Astrocyte of the cerebellum (primary cell): ENCODE data around the gene ZNF865.
"Not testable (repeated sequence)": the region's sequence is repeated elsewhere in the genome, so short reads cannot be mapped to it uniquely, and the experiment has no call there.

Source experiments
- DNase-seq: peaks from one replicate; pipeline ENCODE4 v3.0.0-alpha.2; 2011; ENCODE audit warnings: low read depth
- H3K4me3 ChIP-seq: 2 replicates; pipeline ENCODE4 v1.5.1; 2011; ENCODE audit warnings: mild to moderate bottlenecking, low read depth, low read length, moderate library complexity
- in situ Hi-C: cut with HindIII; loops from 2 replicates; pipeline ENCODE4 v1.10.0; 2017; ENCODE audit warnings: low sequenced_read_pairs
- TF ChIP-seq, protein P1 (sequence below): IDR thresholded peaks from 2 replicates; pipeline ENCODE4 v1.5.1; 2012; ENCODE audit warnings: low read length, low read depth, moderate library complexity, mild to moderate bottlenecking; ENCODE audit errors: missing control alignments

The ZNF865 gene

DNA sequence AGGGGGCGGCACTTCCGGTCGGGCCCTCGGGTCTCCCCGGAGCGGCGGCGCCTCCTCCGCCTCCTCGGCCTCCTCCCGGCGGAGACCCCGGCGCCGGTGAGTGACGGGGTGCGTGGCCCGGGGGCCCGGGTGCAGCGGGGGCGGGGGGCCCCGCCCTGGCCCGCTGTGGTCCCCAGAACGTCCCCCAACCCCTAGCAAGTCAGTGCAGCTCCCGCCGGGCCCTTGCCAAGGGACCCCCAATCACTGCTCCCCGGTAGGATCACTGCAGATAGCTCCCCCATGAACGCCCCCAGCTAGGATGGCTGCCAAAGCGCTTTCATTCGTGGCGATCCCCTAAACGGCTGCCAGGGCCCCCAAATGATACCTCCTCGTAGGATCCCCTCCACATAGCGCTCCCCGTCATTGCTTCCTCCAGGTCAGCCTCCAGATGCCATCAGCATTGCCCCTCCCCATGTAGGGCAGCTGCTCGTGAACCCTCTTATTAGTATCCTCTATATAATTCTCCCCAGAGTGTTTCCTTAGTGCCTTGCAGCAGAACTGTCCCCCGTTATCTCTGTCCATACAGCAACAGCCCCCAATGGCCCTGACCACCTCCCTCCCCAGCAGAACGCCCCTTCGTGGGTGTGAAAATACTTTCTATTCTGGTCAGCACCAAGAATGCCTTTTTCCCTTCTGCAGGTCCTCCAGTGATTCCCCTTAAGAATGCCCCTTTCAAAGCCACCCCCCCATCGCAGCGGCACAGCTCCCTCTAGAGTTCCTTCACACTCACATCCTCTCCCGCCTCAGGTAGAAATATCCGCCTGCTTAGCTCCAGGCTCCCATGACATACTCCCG lies at the start of gene ZNF865:
Gene ZNF865, plus strand, starts transcription at position 11 of the 834 bp plus-strand sequence. CDS start 7,972 bp downstream, outside the sequence.
- TF ChIP-seq, protein P1, sequence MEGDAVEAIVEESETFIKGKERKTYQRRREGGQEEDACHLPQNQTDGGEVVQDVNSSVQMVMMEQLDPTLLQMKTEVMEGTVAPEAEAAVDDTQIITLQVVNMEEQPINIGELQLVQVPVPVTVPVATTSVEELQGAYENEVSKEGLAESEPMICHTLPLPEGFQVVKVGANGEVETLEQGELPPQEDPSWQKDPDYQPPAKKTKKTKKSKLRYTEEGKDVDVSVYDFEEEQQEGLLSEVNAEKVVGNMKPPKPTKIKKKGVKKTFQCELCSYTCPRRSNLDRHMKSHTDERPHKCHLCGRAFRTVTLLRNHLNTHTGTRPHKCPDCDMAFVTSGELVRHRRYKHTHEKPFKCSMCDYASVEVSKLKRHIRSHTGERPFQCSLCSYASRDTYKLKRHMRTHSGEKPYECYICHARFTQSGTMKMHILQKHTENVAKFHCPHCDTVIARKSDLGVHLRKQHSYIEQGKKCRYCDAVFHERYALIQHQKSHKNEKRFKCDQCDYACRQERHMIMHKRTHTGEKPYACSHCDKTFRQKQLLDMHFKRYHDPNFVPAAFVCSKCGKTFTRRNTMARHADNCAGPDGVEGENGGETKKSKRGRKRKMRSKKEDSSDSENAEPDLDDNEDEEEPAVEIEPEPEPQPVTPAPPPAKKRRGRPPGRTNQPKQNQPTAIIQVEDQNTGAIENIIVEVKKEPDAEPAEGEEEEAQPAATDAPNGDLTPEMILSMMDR: peak; percentile 91
- peak; percentile 78 for DNase-seq
- in situ Hi-C loops: loop anchor here (10.0 to 25.0 kb wide), 2 partner anchors 251 to 1144 kb away; partner anchors contain the start of genes CDC42EP5, COX6B2 and LENG9
- H3K4me3 ChIP-seq: peak within 1 kb of the TSS; percentile 93

DNA sequence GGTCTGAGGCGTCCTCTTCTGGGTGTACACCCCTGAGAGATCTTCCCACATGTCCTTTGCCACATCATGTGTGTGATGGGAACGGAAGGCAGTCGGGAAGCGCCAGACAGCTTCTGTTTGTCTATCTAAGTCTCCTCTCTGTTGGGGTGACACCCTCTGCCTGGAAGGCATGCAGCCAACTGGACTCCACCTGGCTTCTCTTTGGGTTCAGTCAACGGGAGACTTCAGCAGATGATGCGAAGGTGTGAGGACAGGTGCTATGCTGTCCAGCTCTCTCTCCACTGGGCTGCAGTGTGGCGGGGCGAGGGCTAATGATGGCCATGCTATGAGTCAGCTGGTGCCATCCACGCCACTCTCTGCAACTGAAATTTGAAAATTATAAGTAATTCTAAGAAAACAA lies 45.8 kb upstream of the ZNF865 start:
- in situ Hi-C loops: no loop called here
- no peak for DNase-seq
- TF ChIP-seq, protein P1: no peak
- no peak overlapping the region for H3K4me3 ChIP-seq

DNA sequence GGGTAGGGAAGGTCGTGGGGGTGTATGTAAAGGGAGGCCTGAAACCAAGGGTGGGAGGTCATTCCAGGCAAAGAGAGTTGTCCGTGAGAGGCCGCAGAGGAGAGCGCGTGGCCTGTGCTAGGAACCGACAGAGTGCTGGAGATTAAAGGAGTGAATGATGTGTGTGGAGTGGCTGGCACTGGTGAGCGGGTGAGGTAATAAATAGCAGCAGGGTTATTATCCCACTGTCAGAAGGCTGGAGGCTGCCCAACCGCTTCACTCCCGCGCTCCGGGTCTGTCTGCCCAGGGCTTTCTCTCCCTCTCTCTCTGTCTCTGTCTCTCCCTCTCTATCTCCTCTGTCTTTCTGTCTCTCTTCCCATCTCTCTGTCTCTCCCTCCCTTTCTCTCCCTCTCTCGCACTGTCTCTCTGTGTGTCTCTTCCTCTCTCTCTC lies 42.2 kb upstream of the ZNF865 start:
- in situ Hi-C loops: no loop called here
- TF ChIP-seq, protein P1: no peak
- H3K4me3 ChIP-seq: no peak overlapping the region
- DNase-seq: no peak

DNA sequence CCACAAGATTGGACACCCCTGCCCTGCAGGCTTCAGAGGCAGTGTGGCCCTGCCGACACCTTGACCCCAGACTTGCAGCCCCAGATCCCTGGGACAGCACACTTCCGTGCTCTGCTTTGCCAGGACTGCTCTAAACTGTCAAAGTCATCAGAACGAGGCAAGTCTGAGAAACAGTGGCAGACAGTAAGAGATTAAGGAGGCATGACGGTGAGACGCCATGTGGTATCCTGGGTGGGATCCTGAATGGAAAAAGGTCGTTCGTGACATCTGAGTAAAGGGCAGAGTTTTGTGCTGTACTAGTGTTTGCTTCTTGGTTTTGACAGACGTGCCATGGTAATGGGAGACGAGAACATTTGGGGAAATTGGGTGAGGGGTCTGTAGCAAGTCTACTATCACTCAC lies 38.6 kb upstream of the ZNF865 start:
- no peak overlapping the region for H3K4me3 ChIP-seq
- DNase-seq: no peak
- in situ Hi-C loops: no loop called here
- TF ChIP-seq, protein P1: no peak

DNA sequence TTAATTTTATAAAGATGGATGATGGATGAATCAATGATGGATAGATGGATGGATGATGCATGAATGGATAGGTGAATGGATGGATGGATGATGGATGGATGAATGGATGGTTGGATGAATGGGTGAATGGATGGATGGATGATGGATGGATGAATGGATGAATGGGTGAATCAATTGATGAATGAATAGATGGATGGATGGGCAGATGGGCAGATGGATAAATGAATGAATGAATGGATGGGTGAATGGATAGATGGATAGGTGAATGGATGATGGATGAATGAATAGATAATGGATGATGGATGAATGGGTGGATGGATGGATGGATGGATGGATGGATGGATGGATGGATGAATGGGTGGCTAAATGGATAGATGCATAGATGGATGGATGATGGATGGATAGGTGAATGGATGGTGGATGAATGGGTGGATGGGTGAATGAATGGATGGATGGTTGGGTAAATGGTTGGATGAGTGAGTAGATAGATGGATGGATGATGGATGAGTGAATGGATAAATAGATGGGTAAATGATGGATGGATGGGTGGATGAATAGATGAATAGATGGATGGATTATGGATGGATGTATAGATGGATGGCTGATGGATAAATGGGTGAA lies 37.6 kb upstream of the ZNF865 start:
- H3K4me3 ChIP-seq: no peak overlapping the region
- in situ Hi-C loops: no loop called here
- TF ChIP-seq, protein P1: no peak
- DNase-seq: no peak

DNA sequence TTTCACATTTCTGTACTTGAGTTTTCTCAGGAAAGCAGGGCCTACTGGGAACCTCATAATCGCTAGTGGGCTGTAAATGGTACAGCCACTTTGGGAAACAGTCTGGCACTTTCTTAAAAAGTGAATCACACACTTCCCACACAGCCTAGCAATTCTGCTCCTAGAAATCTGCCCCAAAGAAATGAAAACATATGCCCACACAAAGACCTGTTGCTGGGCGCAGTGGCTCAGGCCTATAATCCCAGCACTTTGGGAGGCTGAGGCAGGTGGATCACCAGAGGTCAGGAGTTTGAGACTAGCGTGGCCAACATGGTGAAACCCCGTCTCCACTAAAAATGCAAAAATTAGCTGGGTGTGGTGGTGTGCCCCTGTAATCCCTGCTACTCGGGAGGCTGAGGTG lies 36.0 kb upstream of the ZNF865 start:
- in situ Hi-C loops, DNase-seq, H3K4me3 ChIP-seq: not testable (repeated sequence)

DNA sequence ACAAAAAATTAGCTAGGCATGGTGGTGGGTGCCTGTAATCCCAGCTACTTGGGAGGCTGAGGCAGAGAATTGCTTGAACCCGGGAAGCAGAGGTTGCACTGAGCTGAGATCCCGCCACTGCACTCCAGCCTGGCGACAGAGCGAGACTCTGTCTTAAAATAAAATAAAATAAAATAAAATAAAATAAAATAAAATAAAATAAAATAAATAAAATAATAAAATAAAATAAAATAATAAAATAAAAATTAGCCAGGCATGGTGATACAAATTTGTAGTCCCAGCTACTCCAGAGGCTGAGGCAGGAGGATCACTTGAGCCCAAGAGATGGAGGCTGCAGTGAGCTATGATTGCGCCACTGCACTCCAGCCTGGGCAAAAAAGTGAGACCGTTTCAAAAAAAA lies 31.5 kb upstream of the ZNF865 start:
- H3K4me3 ChIP-seq, DNase-seq, in situ Hi-C loops: not testable (repeated sequence)
